Hematopoietic multipotent progenitor cell treated with erythropoietin and hydrocortisone succinate and interleukin-3 and kit ligand, for 6 days (in vitro differentiated cells): ENCODE data around the gene FGR.

Experiments
- DNase-seq: peaks from one replicate; pipeline ENCODE4 v3.0.0-alpha.2; 2015

Gene FGR

DNA sequence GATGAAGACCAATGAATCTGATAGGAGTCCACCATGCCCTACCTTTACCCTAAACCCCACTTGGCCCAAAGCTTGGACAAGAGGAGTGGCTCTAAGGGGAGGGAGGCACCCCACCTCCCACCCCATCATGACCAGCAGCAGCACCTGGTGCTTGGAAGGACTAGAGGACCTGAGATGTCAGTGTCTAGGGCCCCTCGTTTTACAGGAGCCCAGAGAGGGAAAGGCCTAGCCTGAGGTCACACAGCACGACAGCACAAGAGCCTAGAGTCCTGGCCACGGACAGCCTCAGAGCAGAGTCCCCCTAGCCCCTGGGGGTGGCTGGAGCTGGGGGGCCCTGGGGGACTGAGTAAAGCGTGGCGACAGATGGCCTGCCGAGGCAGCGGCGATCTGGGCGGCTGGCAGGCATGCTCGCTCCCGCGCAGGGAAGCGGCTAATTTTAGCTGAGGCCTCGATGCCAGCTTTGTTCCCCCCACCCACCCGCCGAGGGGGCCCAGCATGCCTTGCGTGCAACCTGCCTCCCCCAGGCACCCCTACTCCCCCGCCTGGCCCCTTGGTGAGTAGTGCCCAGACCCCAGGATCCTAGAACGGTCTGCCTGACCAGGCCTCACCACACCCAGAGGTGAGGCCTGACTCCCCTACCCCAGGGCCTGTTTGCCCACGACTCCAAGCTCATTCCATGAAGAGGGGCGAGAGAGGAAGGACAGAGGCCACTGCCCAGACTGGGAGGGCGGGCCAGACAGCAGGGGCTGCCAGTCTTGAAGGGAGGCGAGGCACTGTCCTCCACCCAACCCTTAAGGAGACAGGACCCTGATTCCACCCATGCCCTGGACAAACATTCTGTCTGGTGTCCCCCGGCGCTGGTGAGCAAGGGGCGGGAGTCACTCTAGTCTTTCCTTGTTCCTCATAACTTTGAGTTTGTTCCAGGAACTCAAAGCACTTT is 70.0 kb downstream of the FGR start:
- no peak for DNase-seq

DNA sequence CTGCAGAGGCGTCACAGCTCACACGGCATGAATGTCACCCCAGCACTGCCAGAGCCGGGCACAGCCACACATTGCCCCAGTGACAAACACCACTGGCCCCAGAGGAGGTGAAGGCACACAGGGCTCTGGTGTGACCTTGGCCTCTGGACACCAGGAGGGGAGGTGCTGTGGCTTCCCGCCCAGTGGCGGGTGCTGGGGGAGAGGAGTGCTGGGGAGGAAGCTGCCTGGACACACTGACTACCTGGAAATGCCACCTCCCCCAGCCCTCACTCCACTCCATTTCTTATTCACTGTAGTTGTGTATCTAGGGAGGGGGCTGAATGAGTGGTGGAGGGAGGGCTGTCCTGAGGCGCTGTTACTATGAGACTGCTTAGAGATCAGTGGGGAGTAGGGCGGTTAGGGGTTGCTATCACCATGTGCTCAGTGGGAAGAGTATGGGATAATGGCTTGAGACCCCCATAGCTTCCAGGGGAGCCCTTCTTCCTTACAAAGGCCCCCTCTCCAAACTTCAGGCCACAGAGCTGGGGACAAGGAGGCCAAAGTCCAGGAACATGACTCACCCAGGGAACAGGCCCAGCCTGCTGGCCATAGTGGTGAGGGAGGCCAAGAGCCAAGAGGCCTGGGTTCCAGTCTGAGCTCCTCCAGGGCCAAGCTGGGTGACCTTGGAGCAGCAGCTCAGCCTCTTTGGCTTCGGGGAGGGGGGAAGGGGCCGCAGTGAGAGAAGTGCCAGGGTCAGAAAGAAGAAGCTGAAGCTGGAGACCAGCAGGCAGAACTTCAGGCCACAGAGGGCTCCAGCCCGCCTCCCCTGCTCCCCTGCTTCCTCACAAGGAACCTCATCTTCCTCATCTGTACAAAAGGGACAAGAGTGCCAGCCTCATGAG is 71.2 kb downstream of the FGR start:
- no peak for DNase-seq

DNA sequence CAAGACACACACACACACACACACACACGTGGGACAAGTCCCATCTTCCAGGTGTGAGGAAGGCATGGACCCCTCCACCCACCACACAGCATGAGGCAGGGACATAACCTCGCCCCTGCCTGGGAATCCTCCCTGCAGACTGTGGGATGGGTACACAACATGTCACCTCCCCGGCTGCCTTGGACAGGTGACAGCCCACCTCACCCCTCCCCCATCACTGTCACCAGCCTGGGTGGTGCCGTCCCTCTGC is 71.7 kb downstream of the FGR start:
- DNase-seq, result no peak

DNA sequence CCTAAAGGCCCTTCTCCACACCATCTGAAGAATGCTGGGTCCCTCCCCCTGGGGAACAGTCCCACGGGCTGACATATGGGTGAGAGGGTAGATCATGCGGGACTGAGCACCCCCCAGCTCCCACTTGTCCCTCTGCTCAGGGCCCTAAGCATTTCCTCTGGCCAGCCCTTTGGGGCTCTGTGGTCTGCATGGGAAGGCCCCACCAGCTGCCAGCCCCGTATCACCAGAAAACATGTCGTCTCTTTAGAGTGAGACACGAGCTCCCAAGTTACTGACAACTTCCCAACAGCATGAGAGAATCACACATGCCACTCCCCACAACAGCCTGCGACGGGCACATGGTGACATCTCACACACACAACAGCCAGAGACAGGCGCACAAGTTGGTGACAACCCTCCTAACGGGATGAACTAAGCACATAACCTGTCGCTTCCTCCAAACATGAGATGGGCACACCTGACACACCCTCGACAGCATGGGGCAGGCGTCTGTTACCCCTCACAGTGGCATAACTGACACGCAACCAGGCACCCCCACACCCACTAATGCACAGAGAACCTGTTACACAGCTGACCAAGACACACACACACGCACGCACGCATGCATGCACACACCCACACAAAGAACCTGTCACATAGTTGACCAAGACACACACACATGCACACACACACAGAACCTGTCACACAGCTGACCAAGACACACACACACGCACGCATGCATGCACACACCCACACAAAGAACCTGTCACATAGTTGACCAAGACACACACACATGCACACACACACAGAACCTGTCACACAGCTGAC is 72.2 kb downstream of the FGR start:
- no peak for DNase-seq
